ENCODE data around the gene NPAS3. TPM values are rescaled to one million over a fixed set of nuclear protein-coding genes. Genes with fewer than 3 reads are reported as not detected.

NPAS3 gene
- total and polyA plus RNA-seq, 5 donors from 2014 or later, result not detected

- Histone ChIP-seq H3K4me3 (ENCODE audit: low read depth, low read length) (no peak overlapping the region), H3K27me3 (ENCODE audit: control insufficient read depth, insufficient read depth, low read length) (no peaks in the 10 kb centered on the region), H3K9me3 (ENCODE audit: control insufficient read depth in 2 of 2, low read length in 2 of 2) (no peaks in the 10 kb centered on the region), H3K36me3 (ENCODE audit: control insufficient read depth, insufficient read depth, low read length) (no peaks in the 10 kb centered on the region), H3K4me1 (ENCODE audit: control insufficient read depth, insufficient read depth, low read length, poor library complexity, severe bottlenecking) (no peaks in the 10 kb centered on the region), H3K27ac (ENCODE audit: insufficient read depth, low read length, poor library complexity, severe bottlenecking) (no peak overlapping the region)
- no peak overlapping the region for H3K27ac Mint-ChIP-seq
- H3K27me3 Mint-ChIP-seq, result no peaks in the 10 kb centered on the region
- no peak for DNase-seq
- ATAC-seq (ENCODE audit: low read depth in 2 of 2), result no peak
- peaks cover 0 to 4% (median 0%) of the 10 kb centered on the region in 7 donors for H3K9me3 Mint-ChIP-seq
- H3K4me3 Mint-ChIP-seq, result no peak overlapping the region
- H3K4me1 Mint-ChIP-seq, result no peaks in the 10 kb centered on the region
- no peaks in the 10 kb centered on the region for H3K36me3 Mint-ChIP-seq
Measured at GRCh38 chr14:33393895-33394368, 455.3 kb downstream of the NPAS3 start.

GRCh38 chr14:33401311-33401710 is 462.6 kb downstream of the NPAS3 start:
- Histone ChIP-seq H3K9me3 (ENCODE audit: control insufficient read depth in 2 of 2, low read length in 2 of 2) (no peaks in the 10 kb centered on the region), H3K27me3 (ENCODE audit: control insufficient read depth, insufficient read depth, low read length) (no peaks in the 10 kb centered on the region), H3K36me3 (ENCODE audit: control insufficient read depth, insufficient read depth, low read length) (no peaks in the 10 kb centered on the region), H3K27ac (ENCODE audit: insufficient read depth, low read length, poor library complexity, severe bottlenecking) (no peak overlapping the region), H3K4me1 (ENCODE audit: control insufficient read depth, insufficient read depth, low read length, poor library complexity, severe bottlenecking) (no peaks in the 10 kb centered on the region), H3K4me3 (ENCODE audit: low read depth, low read length) (no peak overlapping the region)
- ATAC-seq (ENCODE audit: low read depth in 2 of 2) (no peak), DNase-seq (no peak)
- Mint-ChIP-seq H3K27me3 (no peaks in the 10 kb centered on the region), H3K4me3 (no peak overlapping the region), H3K4me1 (no peaks in the 10 kb centered on the region), H3K36me3 (no peaks in the 10 kb centered on the region), H3K27ac (no peak overlapping the region), H3K9me3 (peaks cover 0 to 6% (median 3%) of the 10 kb centered on the region in 7 donors)

GRCh38 chr14:33402604-33403003 is 463.9 kb downstream of the NPAS3 start:
- Histone ChIP-seq H3K27ac (ENCODE audit: insufficient read depth, low read length, poor library complexity, severe bottlenecking) (no peak overlapping the region), H3K36me3 (ENCODE audit: control insufficient read depth, insufficient read depth, low read length) (no peaks in the 10 kb centered on the region), H3K4me1 (ENCODE audit: control insufficient read depth, insufficient read depth, low read length, poor library complexity, severe bottlenecking) (no peaks in the 10 kb centered on the region), H3K4me3 (ENCODE audit: low read depth, low read length) (no peak overlapping the region), H3K9me3 (ENCODE audit: control insufficient read depth in 2 of 2, low read length in 2 of 2) (no peaks in the 10 kb centered on the region), H3K27me3 (ENCODE audit: control insufficient read depth, insufficient read depth, low read length) (no peaks in the 10 kb centered on the region)
- DNase-seq (no peak), ATAC-seq (ENCODE audit: low read depth in 2 of 2) (no peak)
- no peaks in the 10 kb centered on the region for H3K4me1 Mint-ChIP-seq
- no peaks in the 10 kb centered on the region for H3K27me3 Mint-ChIP-seq
- no peak overlapping the region for H3K27ac Mint-ChIP-seq
- H3K4me3 Mint-ChIP-seq, result no peak overlapping the region
- H3K9me3 Mint-ChIP-seq, result peaks cover 2 to 7% (median 2%) of the 10 kb centered on the region in 7 donors
- no peaks in the 10 kb centered on the region for H3K36me3 Mint-ChIP-seq

GRCh38 chr14:33404054-33404453 is 465.4 kb downstream of the NPAS3 start:
- no peak overlapping the region for H3K27ac Mint-ChIP-seq
- H3K36me3 Mint-ChIP-seq, result no peaks in the 10 kb centered on the region
- H3K27ac ChIP-seq (ENCODE audit: insufficient read depth, low read length, poor library complexity, severe bottlenecking), result no peak overlapping the region
- no peak overlapping the region for H3K4me3 ChIP-seq (ENCODE audit: low read depth, low read length)
- H3K4me3 Mint-ChIP-seq, result no peak overlapping the region
- H3K9me3 ChIP-seq (ENCODE audit: control insufficient read depth in 2 of 2, low read length in 2 of 2), result no peaks in the 10 kb centered on the region
- DNase-seq (no peak), ATAC-seq (ENCODE audit: low read depth in 2 of 2) (no peak)
- no peaks in the 10 kb centered on the region for H3K4me1 ChIP-seq (ENCODE audit: control insufficient read depth, insufficient read depth, low read length, poor library complexity, severe bottlenecking)
- no peaks in the 10 kb centered on the region for H3K27me3 Mint-ChIP-seq
- H3K36me3 ChIP-seq (ENCODE audit: control insufficient read depth, insufficient read depth, low read length), result no peaks in the 10 kb centered on the region
- no peaks in the 10 kb centered on the region for H3K27me3 ChIP-seq (ENCODE audit: control insufficient read depth, insufficient read depth, low read length)
- no peaks in the 10 kb centered on the region for H3K4me1 Mint-ChIP-seq
- peaks cover 2 to 13% (median 3%) of the 10 kb centered on the region in 7 donors for H3K9me3 Mint-ChIP-seq

- H3K36me3 Mint-ChIP-seq, result no peaks in the 10 kb centered on the region
- H3K27ac Mint-ChIP-seq, result no peak overlapping the region
- no peaks in the 10 kb centered on the region for H3K27me3 ChIP-seq (ENCODE audit: control insufficient read depth, insufficient read depth, low read length)
- no peak overlapping the region for H3K27ac ChIP-seq (ENCODE audit: insufficient read depth, low read length, poor library complexity, severe bottlenecking)
- no peak overlapping the region for H3K4me3 Mint-ChIP-seq
- ATAC-seq (ENCODE audit: low read depth in 2 of 2) (no peak), DNase-seq (no peak)
- H3K4me3 ChIP-seq (ENCODE audit: low read depth, low read length), result no peak overlapping the region
- no peaks in the 10 kb centered on the region for H3K4me1 Mint-ChIP-seq
- H3K9me3 ChIP-seq (ENCODE audit: control insufficient read depth in 2 of 2, low read length in 2 of 2), result no peaks in the 10 kb centered on the region
- H3K27me3 Mint-ChIP-seq, result no peaks in the 10 kb centered on the region
- peaks cover 2 to 13% (median 3%) of the 10 kb centered on the region in 7 donors for H3K9me3 Mint-ChIP-seq
- H3K4me1 ChIP-seq (ENCODE audit: control insufficient read depth, insufficient read depth, low read length, poor library complexity, severe bottlenecking), result no peaks in the 10 kb centered on the region
- H3K36me3 ChIP-seq (ENCODE audit: control insufficient read depth, insufficient read depth, low read length), result no peaks in the 10 kb centered on the region
Measured at GRCh38 chr14:33404964-33405574, 466.4 kb downstream of the NPAS3 start.

GRCh38 chr14:33406766-33407165 is 468.1 kb downstream of the NPAS3 start:
- Histone ChIP-seq H3K36me3 (ENCODE audit: control insufficient read depth, insufficient read depth, low read length) (no peaks in the 10 kb centered on the region), H3K27ac (ENCODE audit: insufficient read depth, low read length, poor library complexity, severe bottlenecking) (no peak overlapping the region), H3K9me3 (ENCODE audit: control insufficient read depth in 2 of 2, low read length in 2 of 2) (no peaks in the 10 kb centered on the region), H3K27me3 (ENCODE audit: control insufficient read depth, insufficient read depth, low read length) (no peaks in the 10 kb centered on the region), H3K4me1 (ENCODE audit: control insufficient read depth, insufficient read depth, low read length, poor library complexity, severe bottlenecking) (no peaks in the 10 kb centered on the region), H3K4me3 (ENCODE audit: low read depth, low read length) (no peak overlapping the region)
- Mint-ChIP-seq H3K4me1 (no peaks in the 10 kb centered on the region), H3K9me3 (peaks cover 0 to 8% (median 3%) of the 10 kb centered on the region in 7 donors), H3K36me3 (no peaks in the 10 kb centered on the region), H3K4me3 (no peak overlapping the region), H3K27ac (no peak overlapping the region), H3K27me3 (no peaks in the 10 kb centered on the region)
- DNase-seq (no peak), ATAC-seq (ENCODE audit: low read depth in 2 of 2) (no peak)

GRCh38 chr14:33408291-33408690 is 469.6 kb downstream of the NPAS3 start:
- DNase-seq (no peak), ATAC-seq (ENCODE audit: low read depth in 2 of 2) (no peak)
- Mint-ChIP-seq H3K4me3 (no peak overlapping the region), H3K9me3 (peaks cover 0 to 8% (median 3%) of the 10 kb centered on the region in 7 donors), H3K27ac (no peak overlapping the region), H3K27me3 (no peaks in the 10 kb centered on the region), H3K4me1 (no peaks in the 10 kb centered on the region), H3K36me3 (no peaks in the 10 kb centered on the region)
- no peaks in the 10 kb centered on the region for H3K36me3 ChIP-seq (ENCODE audit: control insufficient read depth, insufficient read depth, low read length)
- H3K4me3 ChIP-seq (ENCODE audit: low read depth, low read length), result no peak overlapping the region
- H3K9me3 ChIP-seq (ENCODE audit: control insufficient read depth in 2 of 2, low read length in 2 of 2), result no peaks in the 10 kb centered on the region
- no peaks in the 10 kb centered on the region for H3K27me3 ChIP-seq (ENCODE audit: control insufficient read depth, insufficient read depth, low read length)
- H3K4me1 ChIP-seq (ENCODE audit: control insufficient read depth, insufficient read depth, low read length, poor library complexity, severe bottlenecking), result no peaks in the 10 kb centered on the region
- no peak overlapping the region for H3K27ac ChIP-seq (ENCODE audit: insufficient read depth, low read length, poor library complexity, severe bottlenecking)

GRCh38 chr14:33412450-33412849 is 473.8 kb downstream of the NPAS3 start:
- DNase-seq (no peak), ATAC-seq (ENCODE audit: low read depth in 2 of 2) (no peak)
- no peaks in the 10 kb centered on the region for H3K4me1 ChIP-seq (ENCODE audit: control insufficient read depth, insufficient read depth, low read length, poor library complexity, severe bottlenecking)
- H3K27ac ChIP-seq (ENCODE audit: insufficient read depth, low read length, poor library complexity, severe bottlenecking), result no peak overlapping the region
- no peaks in the 10 kb centered on the region for H3K27me3 Mint-ChIP-seq
- no peak overlapping the region for H3K4me3 ChIP-seq (ENCODE audit: low read depth, low read length)
- H3K4me1 Mint-ChIP-seq, result no peaks in the 10 kb centered on the region
- H3K36me3 ChIP-seq (ENCODE audit: control insufficient read depth, insufficient read depth, low read length), result no peaks in the 10 kb centered on the region
- H3K9me3 ChIP-seq (ENCODE audit: control insufficient read depth in 2 of 2, low read length in 2 of 2), result no peaks in the 10 kb centered on the region
- peaks cover 0 to 8% (median 0%) of the 10 kb centered on the region in 7 donors for H3K9me3 Mint-ChIP-seq
- H3K4me3 Mint-ChIP-seq, result no peak overlapping the region
- H3K27me3 ChIP-seq (ENCODE audit: control insufficient read depth, insufficient read depth, low read length), result peaks cover 5% of the 10 kb centered on the region
- H3K36me3 Mint-ChIP-seq, result no peaks in the 10 kb centered on the region
- no peak overlapping the region for H3K27ac Mint-ChIP-seq

All from CD4-positive, CD25-positive, alpha-beta regulatory T cell (primary cell).